OCI-LY1 (cell line): Measurements from ENCODE around the gene NID2.

ENCODE experiments used
- H2AFZ ChIP-seq: fragments of 200-600 bp; sonication (generic), shearing (Covaris generic); 2 replicates; pipeline ENCODE4 v1.6.0; 2014; ENCODE audit warnings: antibody characterized with exemption, mild to moderate bottlenecking, low read length
- H3F3A ChIP-seq: fragments of 200-600 bp; sonication (generic), shearing (Covaris generic); 2 replicates; pipeline ENCODE4 v1.6.0; 2014; ENCODE audit warnings: mild to moderate bottlenecking, antibody characterized with exemption, low read length, moderate library complexity; ENCODE audit not compliant: insufficient read depth
- H3K27ac ChIP-seq: fragments of 200-600 bp; sonication (generic); 2 replicates; pipeline ENCODE4 v1.5.1; 2014; ENCODE audit warnings: low read length, mixed run types, mild to moderate bottlenecking, low read depth; ENCODE audit not compliant: poor library complexity, severe bottlenecking
- H3K27me3 ChIP-seq: fragments of 200-600 bp; sonication (generic); 2 replicates; pipeline ENCODE4 v1.6.0; 2014; ENCODE audit warnings: antibody characterized with exemption, mild to moderate bottlenecking, low read length, moderate library complexity; ENCODE audit not compliant: insufficient read depth
- H3K36me3 ChIP-seq: fragments of 200-600 bp; sonication (generic); 2 replicates; pipeline ENCODE4 v1.6.1; 2014; ENCODE audit warnings: mild to moderate bottlenecking, antibody characterized with exemption, low read length, moderate library complexity, mixed read lengths; ENCODE audit not compliant: insufficient read depth
- H3K4me1 ChIP-seq: fragments of 200-600 bp; sonication (generic); 2 replicates; pipeline ENCODE4 v1.5.1; 2014; ENCODE audit warnings: mild to moderate bottlenecking, low read length, moderate library complexity; ENCODE audit not compliant: insufficient read depth, severe bottlenecking
- H3K4me2 ChIP-seq: fragments of 200-600 bp; sonication (generic), shearing (Covaris generic); 2 replicates; pipeline ENCODE4 v1.6.1; 2014; ENCODE audit warnings: low read length
- H3K4me3 ChIP-seq: fragments of 200-600 bp; sonication (generic); 2 replicates; pipeline ENCODE4 v1.5.1; 2014; ENCODE audit warnings: low read length, low read depth, mild to moderate bottlenecking, mixed read lengths; ENCODE audit not compliant: poor library complexity, severe bottlenecking
- H3K79me2 ChIP-seq: fragments of 200-600 bp; shearing (Covaris generic); 2 replicates; pipeline ENCODE4 v1.6.1; 2016; ENCODE audit warnings: mixed run types, low read length, mixed read lengths; ENCODE audit not compliant: insufficient read depth
- H3K9ac ChIP-seq: fragments of 200-600 bp; sonication (generic), shearing (Covaris generic); 2 replicates; pipeline ENCODE4 v1.6.1; 2014; ENCODE audit warnings: mild to moderate bottlenecking, low read length, mixed read lengths
- H3K9me2 ChIP-seq: fragments of 200-600 bp; sonication (generic), shearing (Covaris generic); 2 replicates; pipeline ENCODE4 v1.6.1; 2014; ENCODE audit warnings: low read depth, mild to moderate bottlenecking, low read length, mixed read lengths
- H3K9me3 ChIP-seq: fragments of 200-600 bp; shearing (Covaris generic); 2 replicates; pipeline ENCODE4 v1.6.1; 2014; ENCODE audit warnings: low read length, mixed read lengths
- H4K20me1 ChIP-seq: fragments of 200-600 bp; sonication (generic), shearing (Covaris generic); 2 replicates; pipeline ENCODE4 v1.6.0; 2016; ENCODE audit warnings: mild to moderate bottlenecking, low read length; ENCODE audit not compliant: insufficient read depth
- EZH2 ChIP-seq: fragments of 200-600 bp; sonication (generic), shearing (Covaris generic); IDR thresholded peaks from 2 replicates; pipeline ENCODE4 v1.8.0; 2017; ENCODE audit warnings: borderline replicate concordance, mixed run types, mild to moderate bottlenecking, antibody characterized with exemption, low read length, moderate library complexity, mixed read lengths
- TF ChIP-seq, protein P1 (sequence below): fragments of 200-600 bp; sonication (generic), shearing (Covaris generic); IDR thresholded peaks from 2 replicates; pipeline ENCODE4 v1.5.1; 2017; ENCODE audit warnings: mild to moderate bottlenecking, antibody characterized with exemption, low read length, moderate library complexity, mixed read lengths

Gene NID2

DNA sequence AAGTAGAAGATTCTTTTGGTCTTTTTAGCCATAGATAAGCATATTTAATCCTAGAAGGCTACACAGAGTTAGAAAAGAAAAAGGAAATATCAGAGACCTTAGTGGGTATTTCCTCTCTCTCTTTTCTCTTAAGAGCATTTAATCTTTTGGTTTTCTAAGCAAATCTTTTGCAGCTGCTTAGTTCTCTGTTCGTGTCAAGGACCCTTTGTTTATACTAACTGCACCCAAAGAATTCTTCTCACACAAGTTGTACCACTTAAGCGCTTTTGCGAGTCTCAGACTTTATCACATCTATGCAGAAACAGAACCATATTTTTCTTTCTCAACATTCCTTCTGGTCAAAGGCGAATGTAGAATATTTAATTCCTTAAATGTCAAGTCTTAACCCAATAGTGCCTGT, 17.9 kb upstream of the NID2 start:
- H3K9me3 ChIP-seq, result no peaks in the 10 kb centered on the region
- no peaks in the 10 kb centered on the region for H3K79me2 ChIP-seq
- no peaks in the 10 kb centered on the region for H3K4me1 ChIP-seq
- no peaks in the 10 kb centered on the region for H3K9me2 ChIP-seq
- H2AFZ ChIP-seq, result no peak overlapping the region
- no peak overlapping the region for H3K4me3 ChIP-seq
- H4K20me1 ChIP-seq, result no peaks in the 10 kb centered on the region
- H3F3A ChIP-seq, result no peaks in the 10 kb centered on the region
- H3K27ac ChIP-seq, result no peak overlapping the region
- H3K4me2 ChIP-seq, result no peak overlapping the region
- no peak overlapping the region for H3K9ac ChIP-seq
- H3K36me3 ChIP-seq, result no peaks in the 10 kb centered on the region
- TF ChIP-seq EZH2, result no peak
- TF ChIP-seq, protein P1, sequence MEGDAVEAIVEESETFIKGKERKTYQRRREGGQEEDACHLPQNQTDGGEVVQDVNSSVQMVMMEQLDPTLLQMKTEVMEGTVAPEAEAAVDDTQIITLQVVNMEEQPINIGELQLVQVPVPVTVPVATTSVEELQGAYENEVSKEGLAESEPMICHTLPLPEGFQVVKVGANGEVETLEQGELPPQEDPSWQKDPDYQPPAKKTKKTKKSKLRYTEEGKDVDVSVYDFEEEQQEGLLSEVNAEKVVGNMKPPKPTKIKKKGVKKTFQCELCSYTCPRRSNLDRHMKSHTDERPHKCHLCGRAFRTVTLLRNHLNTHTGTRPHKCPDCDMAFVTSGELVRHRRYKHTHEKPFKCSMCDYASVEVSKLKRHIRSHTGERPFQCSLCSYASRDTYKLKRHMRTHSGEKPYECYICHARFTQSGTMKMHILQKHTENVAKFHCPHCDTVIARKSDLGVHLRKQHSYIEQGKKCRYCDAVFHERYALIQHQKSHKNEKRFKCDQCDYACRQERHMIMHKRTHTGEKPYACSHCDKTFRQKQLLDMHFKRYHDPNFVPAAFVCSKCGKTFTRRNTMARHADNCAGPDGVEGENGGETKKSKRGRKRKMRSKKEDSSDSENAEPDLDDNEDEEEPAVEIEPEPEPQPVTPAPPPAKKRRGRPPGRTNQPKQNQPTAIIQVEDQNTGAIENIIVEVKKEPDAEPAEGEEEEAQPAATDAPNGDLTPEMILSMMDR, result no peak
- no peaks in the 10 kb centered on the region for H3K27me3 ChIP-seq

DNA sequence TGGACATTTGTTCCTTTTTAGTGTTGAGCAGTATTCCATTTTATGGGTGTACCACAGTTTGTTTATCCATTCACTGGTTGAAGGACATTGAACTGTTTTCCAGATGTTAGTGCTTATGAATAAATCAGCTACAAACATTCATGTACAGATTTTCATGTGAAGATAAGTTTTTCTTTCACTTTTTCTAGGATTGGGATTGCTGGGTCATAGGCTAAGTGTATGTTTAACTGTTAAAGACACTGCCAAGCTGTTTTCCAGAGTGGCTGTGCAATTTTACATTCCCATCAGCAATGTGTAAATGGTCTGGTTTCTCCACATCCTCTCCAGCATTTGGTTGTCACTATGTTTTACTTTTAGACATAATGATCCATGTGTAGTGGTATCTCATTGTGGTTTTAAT, 14.0 kb upstream of the NID2 start:
- Histone ChIP-seq H3K9me3 (no peaks in the 10 kb centered on the region), H3K4me1 (no peaks in the 10 kb centered on the region), H3F3A (no peaks in the 10 kb centered on the region), H3K27ac (no peak overlapping the region), H3K9me2 (no peaks in the 10 kb centered on the region), H3K36me3 (no peaks in the 10 kb centered on the region), H3K4me3 (no peak overlapping the region), H3K9ac (no peak overlapping the region), H4K20me1 (no peaks in the 10 kb centered on the region), H2AFZ (no peak overlapping the region), H3K27me3 (no peaks in the 10 kb centered on the region), H3K79me2 (no peaks in the 10 kb centered on the region), H3K4me2 (no peak overlapping the region)
- TF ChIP-seq, protein P1, result no peak
- no peak for TF ChIP-seq EZH2

DNA sequence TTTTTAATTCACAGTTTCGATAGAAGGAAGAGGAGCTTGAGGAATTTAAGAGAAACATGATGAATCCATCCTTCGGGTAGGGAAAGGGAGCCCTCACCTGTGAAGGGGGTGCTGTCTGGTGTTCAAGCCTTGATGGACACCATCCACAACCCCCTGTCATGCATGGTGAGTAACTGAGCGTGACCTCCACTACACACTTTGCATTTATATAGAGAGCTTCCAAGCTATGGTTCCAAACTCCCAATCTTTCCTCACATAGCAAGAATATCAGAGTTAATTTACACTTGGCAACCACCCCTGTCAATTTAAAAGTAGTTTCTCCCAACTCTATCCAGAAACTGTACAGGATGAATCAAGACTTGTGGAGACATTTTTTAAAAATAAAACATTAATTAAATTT, 13.1 kb upstream of the NID2 start:
- Histone ChIP-seq H3F3A (no peaks in the 10 kb centered on the region), H3K36me3 (no peaks in the 10 kb centered on the region), H3K4me1 (no peaks in the 10 kb centered on the region), H3K4me3 (no peak overlapping the region), H3K4me2 (no peak overlapping the region), H3K79me2 (no peaks in the 10 kb centered on the region), H3K9ac (no peak overlapping the region), H3K27ac (no peak overlapping the region), H2AFZ (no peak overlapping the region), H4K20me1 (no peaks in the 10 kb centered on the region), H3K9me2 (no peaks in the 10 kb centered on the region), H3K9me3 (no peaks in the 10 kb centered on the region), H3K27me3 (no peaks in the 10 kb centered on the region)
- TF ChIP-seq EZH2, result no peak
- TF ChIP-seq, protein P1, result no peak
